Astrocyte (in vitro differentiated cells and primary cell): Measurements from ENCODE around the gene STAB2.

Experiments
- CTCF ChIP-seq: IDR thresholded peaks from 2 replicates; pipeline ENCODE4 v1.5.1; 2011; ENCODE audit warnings: low read depth, mild to moderate bottlenecking, inconsistent platforms, low read length, moderate library complexity; ENCODE audit not compliant: insufficient read depth
- EZH2 ChIP-seq: IDR thresholded peaks from 2 replicates; pipeline ENCODE4 v1.6.1; 2012; ENCODE audit warnings: mild to moderate bottlenecking, low read length, inconsistent platforms; ENCODE audit not compliant: insufficient read depth

- TF ChIP-seq CTCF (no peak), EZH2 (no peak)
Observed at GRCh38 chr12:103812789-103813188, 225.7 kb downstream of the STAB2 start.
